ENCODE measurements around the gene UBE2E2.

UBE2E2 gene

GRCh38 chr3:23547905-23548650, 345.0 kb downstream of the UBE2E2 start:
- Histone ChIP-seq H3K27ac (replicated peaks; ENCODE audit: low read length) (no peak overlapping the region), H2BK12ac (ENCODE audit: low read length) (no peak overlapping the region), H2AFZ (ENCODE audit: low read length) (no peak overlapping the region), H3K9ac (ENCODE audit: low read depth, low read length, poor library complexity) (no peak overlapping the region), H3K79me1 (ENCODE audit: low read depth, low read length) (no peaks in the 10 kb centered on the region), H2BK15ac (ENCODE audit: low read length) (no peak overlapping the region), H2AK5ac (ENCODE audit: low read depth, low read length) (no peak overlapping the region), H4K91ac (ENCODE audit: low read depth, low read length, poor library complexity) (no peak overlapping the region), H3K4me1 (ENCODE audit: control insufficient read depth in 2 of 2, insufficient read depth in 1 of 2, low read depth in 1 of 2, low read length in 2 of 2) (peaks cover 3 to 5% of the 10 kb centered on the region in 2 donors), H2BK120ac (ENCODE audit: low read depth, low read length) (no peak overlapping the region), H3K4ac (ENCODE audit: low read length) (no peak overlapping the region), H4K8ac (ENCODE audit: low read depth, low read length) (no peak overlapping the region), H3K4me2 (ENCODE audit: insufficient read depth, low read length, poor library complexity, severe bottlenecking) (no peak overlapping the region), H3K36me3 (replicated peaks in 1 of 2; ENCODE audit: control insufficient read depth in 2 of 2, insufficient read depth in 2 of 2, low read length in 2 of 2) (no peaks in the 10 kb centered on the region), H3K9me3 (replicated peaks in 1 of 2; ENCODE audit: control insufficient read depth in 2 of 2, insufficient read depth in 1 of 2, low read depth in 1 of 2, low read length in 2 of 2) (no peaks in the 10 kb centered on the region), H3K18ac (ENCODE audit: low read length) (no peak overlapping the region), H3K4me3 (ENCODE audit: low read length in 2 of 2) (no peak overlapping the region), H3K23ac (ENCODE audit: low read depth, low read length, poor library complexity) (no peak overlapping the region), H3K27me3 (ENCODE audit: control insufficient read depth in 3 of 3, insufficient read depth in 3 of 3, low read depth in 1 of 3, low read length in 3 of 3) (no peaks in the 10 kb centered on the region), H3K14ac (ENCODE audit: low read length) (no peak overlapping the region), H2BK5ac (ENCODE audit: low read length) (no peak overlapping the region)
- no peak for DNase-seq (ENCODE audit: low spot score)
- WGBS, 2 donors (ENCODE audit: extremely low coverage in 2 of 2, insufficient read length in 2 of 2, insufficient replicate concordance in 1 of 2), result no CpG with 5 or more reads among the region's 4 CpGs

GRCh38 chr3:23548706-23549105, 345.6 kb downstream of the UBE2E2 start:
- Histone ChIP-seq H3K27me3 (ENCODE audit: control insufficient read depth in 3 of 3, insufficient read depth in 3 of 3, low read depth in 1 of 3, low read length in 3 of 3) (no peaks in the 10 kb centered on the region), H3K4ac (ENCODE audit: low read length) (no peak overlapping the region), H3K14ac (ENCODE audit: low read length) (no peak overlapping the region), H3K9ac (ENCODE audit: low read depth, low read length, poor library complexity) (no peak overlapping the region), H2AFZ (ENCODE audit: low read length) (no peak overlapping the region), H2AK5ac (ENCODE audit: low read depth, low read length) (no peak overlapping the region), H3K9me3 (replicated peaks in 1 of 2; ENCODE audit: control insufficient read depth in 2 of 2, insufficient read depth in 1 of 2, low read depth in 1 of 2, low read length in 2 of 2) (no peaks in the 10 kb centered on the region), H3K23ac (ENCODE audit: low read depth, low read length, poor library complexity) (no peak overlapping the region), H3K79me1 (ENCODE audit: low read depth, low read length) (no peaks in the 10 kb centered on the region), H2BK120ac (ENCODE audit: low read depth, low read length) (no peak overlapping the region), H2BK15ac (ENCODE audit: low read length) (no peak overlapping the region), H3K27ac (replicated peaks; ENCODE audit: low read length) (no peak overlapping the region), H2BK12ac (ENCODE audit: low read length) (no peak overlapping the region), H4K8ac (ENCODE audit: low read depth, low read length) (no peak overlapping the region), H3K4me3 (ENCODE audit: low read length in 2 of 2) (no peak overlapping the region), H3K4me1 (ENCODE audit: control insufficient read depth in 2 of 2, insufficient read depth in 1 of 2, low read depth in 1 of 2, low read length in 2 of 2) (peaks cover 3 to 5% of the 10 kb centered on the region in 2 donors), H2BK5ac (ENCODE audit: low read length) (no peak overlapping the region), H3K4me2 (ENCODE audit: insufficient read depth, low read length, poor library complexity, severe bottlenecking) (no peak overlapping the region), H4K91ac (ENCODE audit: low read depth, low read length, poor library complexity) (no peak overlapping the region), H3K36me3 (replicated peaks in 1 of 2; ENCODE audit: control insufficient read depth in 2 of 2, insufficient read depth in 2 of 2, low read length in 2 of 2) (no peaks in the 10 kb centered on the region), H3K18ac (ENCODE audit: low read length) (no peak overlapping the region)
- no peak for DNase-seq (ENCODE audit: low spot score)

- Histone ChIP-seq H2BK5ac (ENCODE audit: low read length) (no peak overlapping the region), H3K4me1 (ENCODE audit: control insufficient read depth in 2 of 2, insufficient read depth in 1 of 2, low read depth in 1 of 2, low read length in 2 of 2) (peaks cover 3 to 5% of the 10 kb centered on the region in 2 donors), H3K23ac (ENCODE audit: low read depth, low read length, poor library complexity) (no peak overlapping the region), H3K4me3 (ENCODE audit: low read length in 2 of 2) (no peak overlapping the region), H3K27ac (replicated peaks; ENCODE audit: low read length) (no peak overlapping the region), H2AK5ac (ENCODE audit: low read depth, low read length) (no peak overlapping the region), H3K36me3 (replicated peaks in 1 of 2; ENCODE audit: control insufficient read depth in 2 of 2, insufficient read depth in 2 of 2, low read length in 2 of 2) (no peaks in the 10 kb centered on the region), H4K91ac (ENCODE audit: low read depth, low read length, poor library complexity) (no peak overlapping the region), H2BK120ac (ENCODE audit: low read depth, low read length) (no peak overlapping the region), H4K8ac (ENCODE audit: low read depth, low read length) (no peak overlapping the region), H2BK12ac (ENCODE audit: low read length) (no peak overlapping the region), H3K9me3 (replicated peaks in 1 of 2; ENCODE audit: control insufficient read depth in 2 of 2, insufficient read depth in 1 of 2, low read depth in 1 of 2, low read length in 2 of 2) (no peaks in the 10 kb centered on the region), H2BK15ac (ENCODE audit: low read length) (no peak overlapping the region), H3K18ac (ENCODE audit: low read length) (no peak overlapping the region), H2AFZ (ENCODE audit: low read length) (no peak overlapping the region), H3K14ac (ENCODE audit: low read length) (no peak overlapping the region), H3K27me3 (ENCODE audit: control insufficient read depth in 3 of 3, insufficient read depth in 3 of 3, low read depth in 1 of 3, low read length in 3 of 3) (no peaks in the 10 kb centered on the region), H3K79me1 (ENCODE audit: low read depth, low read length) (no peaks in the 10 kb centered on the region), H3K4me2 (ENCODE audit: insufficient read depth, low read length, poor library complexity, severe bottlenecking) (no peak overlapping the region), H3K4ac (ENCODE audit: low read length) (no peak overlapping the region), H3K9ac (ENCODE audit: low read depth, low read length, poor library complexity) (no peak overlapping the region)
- WGBS, 2 donors (ENCODE audit: extremely low coverage in 2 of 2, insufficient read length in 2 of 2, insufficient replicate concordance in 1 of 2), result no CpG with 5 or more reads among the region's 8 CpGs
- no peak for DNase-seq (ENCODE audit: low spot score)
Measured at GRCh38 chr3:23549148-23549910, 346.2 kb downstream of the UBE2E2 start.

- Histone ChIP-seq H3K4ac (ENCODE audit: low read length) (no peak overlapping the region), H2BK5ac (ENCODE audit: low read length) (no peak overlapping the region), H3K27me3 (ENCODE audit: control insufficient read depth in 3 of 3, insufficient read depth in 3 of 3, low read depth in 1 of 3, low read length in 3 of 3) (no peaks in the 10 kb centered on the region), H3K27ac (replicated peaks; ENCODE audit: low read length) (no peak overlapping the region), H2AFZ (ENCODE audit: low read length) (no peak overlapping the region), H2BK120ac (ENCODE audit: low read depth, low read length) (no peak overlapping the region), H2BK12ac (ENCODE audit: low read length) (no peak overlapping the region), H3K79me1 (ENCODE audit: low read depth, low read length) (no peaks in the 10 kb centered on the region), H3K4me2 (ENCODE audit: insufficient read depth, low read length, poor library complexity, severe bottlenecking) (no peak overlapping the region), H3K14ac (ENCODE audit: low read length) (no peak overlapping the region), H3K18ac (ENCODE audit: low read length) (no peak overlapping the region), H4K8ac (ENCODE audit: low read depth, low read length) (no peak overlapping the region), H2AK5ac (ENCODE audit: low read depth, low read length) (no peak overlapping the region), H3K4me3 (ENCODE audit: low read length in 2 of 2) (no peak overlapping the region), H3K4me1 (ENCODE audit: control insufficient read depth in 2 of 2, insufficient read depth in 1 of 2, low read depth in 1 of 2, low read length in 2 of 2) (peaks cover 3 to 5% of the 10 kb centered on the region in 2 donors), H3K36me3 (replicated peaks in 1 of 2; ENCODE audit: control insufficient read depth in 2 of 2, insufficient read depth in 2 of 2, low read length in 2 of 2) (no peaks in the 10 kb centered on the region), H3K9ac (ENCODE audit: low read depth, low read length, poor library complexity) (no peak overlapping the region), H3K23ac (ENCODE audit: low read depth, low read length, poor library complexity) (no peak overlapping the region), H2BK15ac (ENCODE audit: low read length) (no peak overlapping the region), H3K9me3 (replicated peaks in 1 of 2; ENCODE audit: control insufficient read depth in 2 of 2, insufficient read depth in 1 of 2, low read depth in 1 of 2, low read length in 2 of 2) (no peaks in the 10 kb centered on the region), H4K91ac (ENCODE audit: low read depth, low read length, poor library complexity) (no peak overlapping the region)
- no CpG with 5 or more reads among the region's 1 CpG for WGBS, 2 donors (ENCODE audit: extremely low coverage in 2 of 2, insufficient read length in 2 of 2, insufficient replicate concordance in 1 of 2)
- DNase-seq (ENCODE audit: low spot score), result no peak
Measured at GRCh38 chr3:23550402-23550801, 347.3 kb downstream of the UBE2E2 start.
